ENCODE data around the gene LMBRD1. TPM values are rescaled to one million over a fixed set of nuclear protein-coding genes. Genes with fewer than 3 reads are reported as not detected.

The LMBRD1 gene
- total and polyA plus RNA-seq, 2 of the 4 experiments (the other 2 are of a cell fraction) = 3.9 to 8.7 TPM

GRCh38 chr6:69631552-69632346 lies 165.1 kb downstream of the LMBRD1 start:
- Histone ChIP-seq H3K4me1 (ENCODE audit: control insufficient read depth, insufficient read depth, low read length) (no peaks in the 10 kb centered on the region), H2BK15ac (ENCODE audit: low read depth, low read length) (no peak overlapping the region), H4K5ac (ENCODE audit: low read depth, low read length) (no peak overlapping the region), H3K4ac (ENCODE audit: low read depth, low read length) (no peak overlapping the region), H3K23ac (ENCODE audit: low read depth, low read length) (no peak overlapping the region), H4K20me1 (ENCODE audit: insufficient read depth, low read length) (no peaks in the 10 kb centered on the region), H3K14ac (replicated peaks; ENCODE audit: low read depth, low read length) (no peak overlapping the region), H2BK5ac (ENCODE audit: low read depth, low read length, poor library complexity, severe bottlenecking) (no peak overlapping the region), H2AK5ac (ENCODE audit: low read depth, low read length) (no peak overlapping the region), H3K9me3 (ENCODE audit: control insufficient read depth, insufficient read depth, low read length) (no peaks in the 10 kb centered on the region), H3K36me3 (ENCODE audit: control insufficient read depth, insufficient read depth, low read length) (no peaks in the 10 kb centered on the region), H2BK120ac (ENCODE audit: low read depth, low read length) (no peak overlapping the region), H3K18ac (ENCODE audit: low read depth, low read length) (no peak overlapping the region), H3K4me2 (ENCODE audit: low read depth, low read length) (no peak overlapping the region), H3K27ac (ENCODE audit: insufficient read depth, low read length) (no peak overlapping the region), H2BK20ac (ENCODE audit: low read depth, low read length) (no peak overlapping the region), H3K79me1 (ENCODE audit: low read depth in 1 of 2, low read length in 2 of 2) (no peaks in the 10 kb centered on the region), H4K91ac (ENCODE audit: insufficient read depth, low read depth, low read length) (no peak overlapping the region), H2AFZ (replicated peaks; ENCODE audit: low read length, poor library complexity) (no peak overlapping the region), H3K9ac (ENCODE audit: low read depth, low read length) (no peak overlapping the region), H3K4me3 (ENCODE audit: insufficient read depth, low read depth, low read length) (no peak overlapping the region), H3K56ac (ENCODE audit: extremely low read depth, insufficient read depth, low read length) (no peak overlapping the region), H4K8ac (ENCODE audit: low read depth in 2 of 2, low read length in 2 of 2) (no peak overlapping the region), H3K27me3 (ENCODE audit: control insufficient read depth, insufficient read depth, low read length) (no peaks in the 10 kb centered on the region), H2AK9ac (replicated peaks; ENCODE audit: low read depth, low read length, poor library complexity) (no peak overlapping the region), H3K9me1 (ENCODE audit: insufficient read depth, low read length) (no peaks in the 10 kb centered on the region)
- ATAC-seq (ENCODE audit: low read depth) = no peak
- intact Hi-C loops (cut with micrococcal nuclease) = no loop called here
- dilution Hi-C loops (cut with HindIII; ENCODE audit: low sequenced_read_pairs, unreplicated experiment) = no loop called here
- DNase-seq = no peak
- no TSS peak for BruUV-seq (replicated peaks)
- 20% methylated on average over 1 of the region's 4 CpGs; no CpG with 5 or more reads in 1 of the 2 experiments for WGBS, 2 experiments (ENCODE audit: extremely low coverage in 2 of 2, insufficient read length in 1 of 2)
- in situ Hi-C loops (cut with MboI; ENCODE audit: low sequenced_read_pairs) = no loop called here
- POLR2A ChIA-PET (ENCODE audit: unreplicated experiment) = no interaction called here
- CTCF ChIA-PET = no interaction called here
- TF ChIP-seq RAD21 (IDR thresholded peaks at IDR 0.05; ENCODE audit: low read length) (no peak), USF2 (IDR thresholded peaks at IDR 0.05; ENCODE audit: low read depth, low read length) (no peak), POLR2A (IDR thresholded peaks at IDR 0.05; ENCODE audit: low read depth, low read length) (no peak), CEBPB (IDR thresholded peaks at IDR 0.05; ENCODE audit: low read depth, low read length) (no peak), ELK1 (IDR thresholded peaks at IDR 0.05; ENCODE audit: borderline replicate concordance, low read depth, low read length) (no peak), FOS (IDR thresholded peaks at IDR 0.05; ENCODE audit: low read depth, low read length) (no peak), RFX5 (IDR thresholded peaks at IDR 0.05; ENCODE audit: low read depth, low read length) (no peak), SMC3 (IDR thresholded peaks at IDR 0.05; ENCODE audit: low read depth, low read length) (no peak), CTCF (conservative IDR thresholded peaks at IDR 0.05; ENCODE audit: low read depth, low read length) (no peak), MXI1 (IDR thresholded peaks at IDR 0.05; ENCODE audit: borderline replicate concordance, low read depth, low read length) (no peak), NFE2L2 (IDR thresholded peaks at IDR 0.05; ENCODE audit: low read depth, low read length) (no peak), CHD1 (IDR thresholded peaks at IDR 0.05; ENCODE audit: low read depth, low read length) (no peak)
